ENCODE data around the gene SLC2A1.

Gene SLC2A1

GRCh38 chr1:42979896-42980800 lies 21.5 kb upstream of the SLC2A1 start:
- DNase-seq (ENCODE audit: low read depth), result no peak

GRCh38 chr1:42979036-42979430 lies 20.4 kb upstream of the SLC2A1 start:
- DNase-seq (ENCODE audit: low read depth), result no peak

GRCh38 chr1:42978317-42979035 lies 19.8 kb upstream of the SLC2A1 start:
- no peak for DNase-seq (ENCODE audit: low read depth)

- no peak for DNase-seq (ENCODE audit: low read depth)
Measured at GRCh38 chr1:42977653-42978052, 19.0 kb upstream of the SLC2A1 start.

GRCh38 chr1:42975561-42976225 lies 17.0 kb upstream of the SLC2A1 start:
- DNase-seq (ENCODE audit: low read depth), result no peak

- no peak for DNase-seq (ENCODE audit: low read depth)
Measured at GRCh38 chr1:42974767-42975437, 16.2 kb upstream of the SLC2A1 start.

- no peak for DNase-seq (ENCODE audit: low read depth)
Measured at GRCh38 chr1:42973799-42974198, 15.1 kb upstream of the SLC2A1 start.

GRCh38 chr1:42973286-42973685 lies 14.6 kb upstream of the SLC2A1 start:
- no peak for DNase-seq (ENCODE audit: low read depth)

- no peak for DNase-seq (ENCODE audit: low read depth)
Measured at GRCh38 chr1:42971841-42972291, 13.2 kb upstream of the SLC2A1 start.

GRCh38 chr1:42970143-42970542 lies 11.5 kb upstream of the SLC2A1 start:
- no peak for DNase-seq (ENCODE audit: low read depth)

GRCh38 chr1:42968654-42969053 lies 10.0 kb upstream of the SLC2A1 start:
- no peak for DNase-seq (ENCODE audit: low read depth)

GRCh38 chr1:42966688-42967612 lies 8.3 kb upstream of the SLC2A1 start:
- DNase-seq (ENCODE audit: low read depth), result no peak

- no peak for DNase-seq (ENCODE audit: low read depth)
Measured at GRCh38 chr1:42965378-42965777, 6.7 kb upstream of the SLC2A1 start.

- no peak for DNase-seq (ENCODE audit: low read depth)
Measured at GRCh38 chr1:42964044-42964812, 5.6 kb upstream of the SLC2A1 start.

GRCh38 chr1:42963378-42964043 lies 4.8 kb upstream of the SLC2A1 start:
- DNase-seq (ENCODE audit: low read depth), result no peak

GRCh38 chr1:42962641-42963377 lies 4.1 kb upstream of the SLC2A1 start:
- no peak for DNase-seq (ENCODE audit: low read depth)

- DNase-seq (ENCODE audit: low read depth), result no peak
Measured at GRCh38 chr1:42961312-42962091, 2.8 kb upstream of the SLC2A1 start.

Measured in stimulated activated CD8-positive, alpha-beta memory T cell treated with anti-CD3 and anti-CD28 coated beads, Interleukin-12 subunit alpha, Interleukin-12 subunit beta, amount 100 ng/mL, for 1 hour (primary cell).